Measurements from ENCODE around the gene MTHFR.
"Not testable (repeated sequence)": the region's sequence is repeated elsewhere in the genome, so short reads cannot be mapped to it uniquely, and the experiment has no call there.

Gene MTHFR

DNA sequence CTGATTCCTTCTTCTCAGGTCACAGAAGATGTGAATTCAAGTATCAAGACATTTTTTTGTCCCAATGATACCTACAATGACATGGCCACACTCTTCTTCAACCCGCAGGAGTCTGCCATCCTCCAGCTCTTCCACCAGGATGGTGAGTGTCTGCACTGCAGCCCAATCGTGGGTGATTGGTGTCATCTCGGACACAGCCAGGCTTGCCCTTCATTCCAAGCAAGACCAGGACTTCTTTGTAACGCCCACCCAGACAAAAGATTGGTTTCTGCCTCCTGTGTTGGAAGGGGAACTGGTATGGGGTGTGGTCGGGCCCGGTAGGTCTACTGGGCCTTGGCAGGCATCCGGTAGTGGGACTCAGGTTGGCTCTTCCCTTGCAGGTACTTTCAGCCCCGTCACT, 27.7 kb upstream of the MTHFR start:
- DNase-seq, result no peak

GRCh38 chr1:11831945-11832725, 26.4 kb upstream of the MTHFR start:
- no peak for DNase-seq

DNA sequence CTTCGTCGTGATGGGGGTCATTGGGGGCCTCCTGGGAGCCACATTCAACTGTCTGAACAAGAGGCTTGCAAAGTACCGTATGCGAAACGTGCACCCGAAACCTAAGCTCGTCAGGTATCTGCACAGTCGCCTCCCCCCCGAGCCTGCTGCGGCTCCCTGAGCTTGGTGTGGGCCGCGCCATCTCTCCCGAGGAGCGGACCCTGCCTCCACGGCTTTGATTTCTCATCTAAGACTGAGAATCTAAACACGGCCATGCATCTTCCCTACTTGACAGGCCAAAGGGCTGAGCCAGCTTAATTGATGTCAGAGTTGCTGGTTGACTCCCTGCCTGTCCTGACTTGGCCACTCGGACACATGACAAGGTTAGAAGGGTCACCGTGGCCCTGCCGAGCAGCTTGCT, 22.7 kb upstream of the MTHFR start:
- DNase-seq, result no peak

DNA sequence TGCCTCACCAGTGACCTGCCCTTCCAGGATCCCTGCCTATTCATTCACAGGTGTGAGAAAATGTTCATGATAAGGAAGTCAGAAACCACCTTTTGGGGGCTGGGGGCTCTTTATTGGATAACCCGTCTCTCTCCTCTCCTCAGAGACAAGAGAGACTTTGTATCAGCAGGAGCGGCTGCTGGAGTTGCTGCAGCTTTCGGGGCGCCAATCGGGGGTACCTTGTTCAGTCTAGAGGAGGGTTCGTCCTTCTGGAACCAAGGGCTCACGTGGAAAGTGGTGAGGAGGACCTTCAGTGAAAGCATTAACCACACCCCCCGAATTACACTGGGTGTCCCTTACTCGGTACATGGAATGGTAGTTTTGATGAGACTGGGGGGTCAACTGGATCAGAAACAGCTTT, 21.2 kb upstream of the MTHFR start:
- DNase-seq, result no peak

GRCh38 chr1:11825131-11825530, 19.4 kb upstream of the MTHFR start:
- no peak for DNase-seq

GRCh38 chr1:11823366-11824137, 17.8 kb upstream of the MTHFR start:
- no peak for DNase-seq

DNA sequence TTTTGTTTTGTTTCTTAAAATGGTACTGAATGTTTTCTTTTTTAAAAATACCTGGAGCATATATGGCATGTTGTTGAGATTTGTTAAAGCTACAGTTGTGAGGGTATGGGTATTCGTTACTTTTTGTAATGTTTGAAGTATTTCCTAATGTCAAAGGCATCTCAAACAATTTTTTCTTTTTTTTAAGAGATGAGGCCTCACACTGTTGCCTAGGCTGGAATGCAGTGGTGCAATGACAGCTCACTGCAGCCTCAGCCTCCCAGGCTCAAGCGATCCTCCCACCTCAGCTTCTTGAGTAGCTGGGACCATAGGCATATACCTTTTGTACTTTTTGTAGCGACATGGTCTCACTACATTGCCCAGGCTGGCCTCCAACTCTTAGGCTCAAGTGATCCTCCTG, 16.3 kb upstream of the MTHFR start:
- no peak for DNase-seq

DNA sequence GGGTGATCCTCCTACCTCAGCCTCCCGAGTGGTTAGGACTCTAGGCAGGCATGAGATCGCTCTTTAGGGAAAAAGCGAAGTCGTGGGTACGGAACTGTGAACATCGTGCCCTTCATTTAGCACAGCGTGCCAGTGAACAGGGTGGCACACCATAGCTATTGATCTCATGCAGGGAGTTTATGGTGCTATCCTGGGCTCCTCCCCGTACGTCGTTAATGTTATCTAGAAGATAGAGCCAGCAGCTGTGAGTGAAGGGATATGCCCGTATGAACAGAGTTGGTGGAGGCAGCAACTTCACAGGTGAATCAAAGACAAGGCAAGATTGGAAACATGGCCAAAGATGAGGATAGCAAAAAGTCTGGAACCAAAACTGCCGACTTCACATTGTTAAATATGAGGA, 11.4 kb upstream of the MTHFR start:
- DNase-seq, result no peak

- no peak for DNase-seq
Observed at GRCh38 chr1:11813021-11813420, 7.3 kb upstream of the MTHFR start.

GRCh38 chr1:11807133-11807532, 1.4 kb upstream of the MTHFR start:
- DNase-seq, result no peak

DNA sequence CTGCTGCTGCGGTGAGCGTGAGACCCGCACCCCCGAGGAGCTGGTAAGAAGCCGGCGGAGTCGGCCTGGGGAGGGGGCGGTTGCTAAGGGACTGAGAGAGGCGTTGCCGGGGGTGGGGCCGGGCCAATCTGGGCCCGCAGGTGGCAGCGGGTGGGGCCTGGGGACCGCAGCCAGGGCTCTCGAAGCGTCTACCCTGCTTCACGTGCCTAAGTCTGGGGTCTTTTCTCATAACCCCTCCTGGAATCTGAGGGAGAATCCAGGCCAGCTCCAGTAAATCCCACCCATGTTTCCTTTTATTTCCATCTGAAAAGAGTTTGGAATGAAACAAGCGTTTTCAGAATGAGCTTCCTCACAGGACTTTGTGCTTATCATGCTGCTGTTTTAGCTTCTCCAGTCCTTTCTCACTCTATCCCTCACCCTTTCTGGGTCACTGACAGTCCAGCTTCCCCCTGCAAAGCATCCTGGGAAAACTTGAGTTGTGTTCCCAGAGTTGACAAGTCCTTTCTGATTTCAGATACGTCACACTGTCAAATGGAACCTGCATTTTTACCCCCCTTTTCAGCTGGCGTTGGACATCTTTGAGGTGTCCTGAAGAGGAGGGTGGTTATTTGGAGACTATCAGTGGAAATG, 658 bp upstream of the MTHFR start:
- peak; percentile 29 for DNase-seq

GRCh38 chr1:11804666-11805421, 920 bp downstream of the MTHFR start:
- DNase-seq, result no peak

DNA sequence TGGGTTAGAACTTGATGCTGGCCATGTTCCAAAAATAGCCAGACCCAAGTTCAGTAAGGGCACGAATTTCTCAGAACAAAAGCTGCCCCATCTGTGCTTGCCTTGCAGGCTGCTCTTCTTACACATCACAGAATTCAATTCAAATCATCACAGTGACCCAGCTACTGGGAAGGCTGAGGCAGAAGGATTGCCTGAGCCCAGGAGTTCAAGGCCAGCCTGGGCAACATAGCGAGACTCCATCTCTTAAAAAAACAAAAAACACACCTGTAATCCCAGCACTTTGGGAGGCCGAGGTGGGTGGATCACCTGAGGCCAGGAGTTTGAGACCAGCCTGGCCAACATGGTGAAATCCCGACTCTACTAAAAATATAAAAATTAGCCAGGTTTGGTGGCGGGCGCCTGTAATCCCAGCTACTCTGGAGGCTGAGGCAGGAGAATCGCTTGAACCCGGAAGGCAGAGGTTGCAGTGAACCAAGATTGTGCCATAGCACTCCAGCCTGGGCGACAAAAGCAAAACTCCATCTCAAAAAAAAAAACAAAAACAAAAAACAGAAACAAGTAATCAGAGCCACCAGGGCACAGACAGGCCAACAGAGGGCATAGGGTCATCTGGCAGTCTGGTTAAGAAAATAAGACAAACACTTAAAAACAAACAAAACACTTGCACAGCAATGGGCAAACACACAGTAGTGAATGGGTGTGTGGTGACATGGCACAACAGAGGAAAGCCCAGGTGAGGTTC, 1.7 kb downstream of the MTHFR start:
- DNase-seq, result not testable (repeated sequence)

DNA sequence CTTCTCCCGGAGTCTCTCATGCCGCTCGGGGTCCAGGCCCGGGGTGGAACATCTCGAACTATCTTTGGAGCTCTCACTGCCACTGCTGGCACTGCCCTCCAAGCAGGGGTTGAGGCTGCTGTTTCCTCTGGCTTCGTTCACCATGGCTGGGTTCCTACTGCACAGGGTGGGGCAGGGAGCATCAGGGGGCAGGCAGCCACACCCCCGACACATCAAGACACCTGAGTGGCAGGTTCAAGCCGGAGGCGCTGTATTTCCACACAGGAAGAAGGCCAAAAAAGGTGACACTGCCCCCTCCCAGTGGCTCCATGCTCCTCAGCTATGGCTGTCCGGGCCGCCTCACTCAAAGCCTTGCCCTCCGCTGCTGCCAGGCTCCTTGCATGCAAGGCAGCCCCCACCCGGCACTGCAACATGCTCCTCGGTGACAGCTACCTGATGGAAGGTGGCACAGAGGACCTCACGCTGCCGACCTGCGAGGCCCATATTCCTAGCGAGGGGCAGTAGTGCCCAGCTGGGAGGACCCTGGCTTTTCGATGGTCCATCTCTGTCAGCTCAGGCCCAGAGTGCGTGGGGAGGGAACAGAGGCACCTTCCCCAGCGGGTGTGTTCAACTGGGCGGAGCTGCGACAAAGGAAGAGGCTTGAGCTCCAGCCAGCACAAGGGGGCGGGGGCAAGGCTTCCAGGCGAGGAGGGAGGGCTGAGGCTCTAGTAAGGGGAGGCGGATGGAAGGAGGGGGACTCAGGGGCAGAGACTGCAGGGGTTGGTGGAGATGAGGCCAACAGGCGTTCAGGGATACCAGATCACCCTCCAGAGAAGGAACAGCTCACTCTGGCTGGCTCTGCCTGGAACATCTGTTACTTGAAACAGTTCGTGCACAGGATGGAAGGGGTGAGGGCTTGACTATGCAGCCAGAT, 2.5 kb downstream of the MTHFR start:
- peak; percentile 92 for DNase-seq

DNA sequence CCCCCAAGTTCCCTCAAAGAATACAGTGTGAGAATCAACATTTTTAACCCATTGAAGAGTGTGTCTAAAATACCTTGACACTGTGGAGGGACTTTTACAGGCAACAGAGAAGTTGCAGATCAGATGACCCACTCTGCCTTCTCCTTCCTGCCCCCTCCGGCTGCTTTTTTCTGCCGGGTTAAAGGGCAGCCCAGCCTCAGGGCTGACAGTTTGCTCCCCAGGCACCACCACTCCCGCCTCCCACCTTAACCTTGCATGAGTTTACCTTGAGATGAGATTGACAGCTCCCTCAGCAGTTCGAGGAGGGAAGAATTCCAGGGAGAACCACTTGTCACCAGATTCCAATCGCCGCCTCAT, 3.2 kb downstream of the MTHFR start:
- no peak for DNase-seq

DNA sequence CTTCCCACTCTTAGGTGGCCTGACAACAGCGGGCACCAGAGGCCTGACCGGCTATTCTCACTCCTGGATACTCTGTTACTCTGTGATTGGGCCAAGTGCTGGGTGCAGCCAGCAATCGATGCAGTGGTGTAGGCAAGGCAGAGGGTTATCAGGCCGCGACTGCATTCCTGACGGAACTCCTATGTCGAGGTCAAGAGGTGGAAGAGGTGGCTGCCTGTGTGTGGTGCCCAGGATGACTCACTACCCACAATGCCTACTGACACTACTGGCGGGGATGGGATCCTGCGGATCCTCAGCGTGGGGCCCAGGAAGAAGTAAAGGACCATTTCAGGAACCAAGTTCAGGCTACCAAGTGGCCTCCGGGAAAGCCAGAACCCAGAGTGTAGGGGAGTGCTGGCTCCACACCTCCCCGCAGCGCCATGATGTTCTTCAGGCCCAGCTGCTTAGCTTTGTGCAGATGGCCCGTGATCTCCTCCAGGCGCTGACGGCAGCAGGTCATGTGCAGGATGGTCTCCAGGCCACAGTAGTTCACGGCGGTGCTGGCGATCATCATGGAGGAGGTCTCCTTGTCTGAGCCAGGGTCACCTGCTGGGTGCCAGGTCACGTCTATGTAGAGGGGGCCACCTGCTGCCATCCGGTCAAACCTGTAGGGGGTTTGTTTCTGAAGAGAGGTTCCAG, 4.9 kb downstream of the MTHFR start:
- DNase-seq, result no peak

DNA sequence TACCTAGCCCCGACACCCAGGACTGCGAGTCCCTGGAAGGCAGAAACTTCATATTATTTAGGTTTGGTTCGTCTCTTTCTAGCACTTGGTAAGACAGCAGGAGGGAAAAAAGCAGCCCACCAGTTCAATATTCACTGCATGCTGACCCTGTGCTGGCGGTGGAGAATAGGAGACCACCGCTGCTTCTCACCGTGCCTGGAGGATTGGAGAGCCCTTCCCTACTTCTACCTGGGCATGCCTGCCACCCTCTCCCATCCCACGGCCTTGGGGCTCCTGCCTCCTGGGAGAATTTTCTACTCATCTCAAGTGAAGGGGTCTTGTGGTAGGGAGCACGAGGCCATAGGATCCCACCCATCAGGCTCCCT, 5.4 kb downstream of the MTHFR start:
- no peak for DNase-seq

DNA sequence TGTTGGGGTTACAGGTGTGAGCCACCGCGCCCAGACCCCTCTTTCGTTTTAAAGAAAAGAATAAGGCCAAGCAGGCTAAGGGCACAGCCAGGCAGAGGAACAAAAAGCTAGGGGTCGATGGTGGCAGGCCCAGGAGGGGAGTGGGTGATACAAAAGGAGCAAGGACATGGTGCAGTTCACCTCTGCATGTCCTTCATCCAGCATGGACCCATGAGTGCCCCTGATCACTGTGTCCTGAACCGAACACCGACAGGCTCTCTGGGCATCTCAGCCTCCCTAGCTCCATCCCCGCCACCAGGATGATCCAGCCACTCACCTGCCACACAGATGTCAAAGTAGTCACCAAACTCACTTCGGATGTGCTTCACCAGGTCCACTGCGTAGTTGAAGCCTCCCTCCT, 5.9 kb downstream of the MTHFR start:
- no peak for DNase-seq

GRCh38 chr1:11799099-11799498, 6.7 kb downstream of the MTHFR start:
- no peak for DNase-seq

DNA sequence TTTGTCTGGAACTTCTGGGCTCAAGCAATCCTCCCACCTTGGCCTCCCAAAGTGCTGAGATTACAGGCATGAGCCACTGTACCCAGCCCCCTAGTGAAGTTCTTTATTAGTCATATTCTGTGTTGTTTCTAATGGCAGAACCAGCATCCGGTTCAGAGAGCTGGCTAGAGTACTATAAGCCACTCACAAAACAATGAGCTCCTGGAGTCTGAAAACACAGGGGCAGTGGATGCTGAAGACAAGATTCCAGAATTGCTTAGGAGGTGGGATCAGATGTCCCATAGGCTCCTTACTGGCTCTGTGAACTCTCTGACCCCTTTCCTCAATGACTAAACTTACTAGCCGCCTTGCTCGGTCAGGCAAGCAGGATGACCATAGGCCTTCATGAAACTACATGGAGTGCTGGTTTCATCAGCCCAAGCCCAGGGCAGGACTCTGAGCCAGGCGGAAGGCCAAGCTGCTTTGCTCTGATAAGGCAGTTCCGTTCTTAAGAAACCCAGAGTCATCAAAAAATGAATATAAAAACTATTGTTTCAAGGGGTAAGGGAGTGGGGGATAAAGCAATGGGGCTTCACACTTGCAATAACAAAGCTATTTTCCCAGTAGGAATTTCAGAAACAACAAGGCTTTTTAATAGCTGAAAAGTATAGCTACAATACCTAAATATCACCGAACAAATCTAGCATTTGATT, 8.1 kb downstream of the MTHFR start:
- DNase-seq, result no peak
